ENCODE results near the gene RAC3.

Gene RAC3

DNA sequence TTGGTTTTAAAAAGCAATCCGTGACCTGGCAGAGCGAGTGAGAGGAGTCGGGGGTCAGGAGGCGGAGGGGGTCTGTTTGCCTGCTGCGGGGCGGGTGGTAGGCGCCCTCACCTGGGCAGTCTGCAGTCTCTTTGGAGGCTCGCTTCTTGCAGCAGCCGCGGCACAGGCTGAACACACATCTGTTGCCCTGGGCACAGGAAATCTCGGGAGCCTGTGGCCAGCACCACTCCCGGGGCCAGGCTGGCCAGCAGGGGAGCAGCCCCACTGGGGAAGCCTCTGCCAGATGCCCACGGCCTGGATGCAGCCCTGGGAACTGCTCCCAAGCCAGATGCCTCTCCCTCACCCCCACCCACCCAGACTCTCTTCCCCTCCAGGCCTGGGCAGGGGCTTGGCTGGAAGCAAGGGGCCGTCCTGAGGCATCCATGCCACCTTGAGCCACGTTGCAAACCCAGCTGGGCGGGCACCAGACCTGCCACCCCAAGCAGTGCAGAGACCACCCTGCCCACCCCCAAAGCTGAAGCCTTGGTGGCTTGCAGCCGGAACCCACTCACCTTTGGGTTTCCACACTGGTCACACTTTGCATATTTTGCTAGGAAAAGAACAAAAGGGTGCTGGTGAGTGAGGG lies 26.9 kb downstream of the RAC3 start:
- no peak for DNase-seq

DNA sequence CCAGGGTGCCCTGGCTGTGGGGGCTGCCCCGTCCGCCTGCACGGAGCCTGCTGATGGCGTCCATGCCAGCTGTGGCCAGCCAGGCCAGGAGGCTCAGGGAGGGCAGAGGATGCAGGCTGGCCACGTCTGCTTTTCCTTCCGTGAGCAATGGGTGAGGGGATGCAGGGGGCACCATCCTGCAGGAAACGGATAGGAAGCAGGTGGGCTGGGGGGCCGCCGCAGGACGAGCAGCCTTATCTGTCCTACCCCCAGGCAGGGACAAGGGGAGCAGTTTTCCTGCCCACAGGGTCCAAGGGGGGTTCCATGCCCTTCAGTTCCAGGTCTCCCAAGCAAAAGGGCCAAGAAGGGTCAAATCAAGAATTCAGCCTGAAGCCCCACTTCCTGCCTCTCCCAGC lies 27.4 kb downstream of the RAC3 start:
- DNase-seq, result no peak

DNA sequence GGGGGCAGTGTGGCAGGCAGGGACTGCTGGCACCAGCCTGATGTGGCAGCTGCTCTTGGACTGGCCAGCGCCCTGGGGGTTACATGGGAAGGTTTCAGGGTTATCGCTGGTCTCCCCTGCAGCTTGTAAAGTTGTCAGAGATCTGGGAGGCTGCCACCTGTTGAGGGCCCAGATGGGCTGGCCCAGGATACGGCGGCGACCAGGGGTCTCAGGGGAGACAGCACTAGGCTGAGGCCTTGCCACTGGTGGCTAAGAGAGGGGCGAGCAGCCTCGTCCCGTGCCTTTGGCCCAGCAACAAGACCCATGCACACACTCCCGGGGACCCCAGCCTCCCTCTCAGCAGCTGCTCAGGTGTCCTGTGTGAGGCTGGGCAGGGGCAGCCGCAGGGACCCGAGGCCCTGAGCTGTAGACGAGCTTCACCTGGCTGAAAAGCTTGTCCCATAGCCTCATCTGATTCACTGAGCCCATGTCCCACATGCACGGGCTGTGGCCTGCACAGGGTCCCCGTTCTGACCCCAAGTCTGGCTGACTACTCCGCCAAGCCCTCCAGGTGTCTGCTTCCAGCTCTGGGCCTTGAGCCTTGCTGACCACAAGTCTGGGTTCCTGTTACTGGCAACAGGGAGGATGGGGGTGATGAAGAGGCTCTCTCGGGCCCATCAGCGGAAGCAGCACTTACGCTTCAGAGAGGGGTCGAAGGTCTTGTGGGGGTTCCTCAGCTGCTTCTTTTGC lies 28.0 kb downstream of the RAC3 start:
- no peak for DNase-seq

DNA sequence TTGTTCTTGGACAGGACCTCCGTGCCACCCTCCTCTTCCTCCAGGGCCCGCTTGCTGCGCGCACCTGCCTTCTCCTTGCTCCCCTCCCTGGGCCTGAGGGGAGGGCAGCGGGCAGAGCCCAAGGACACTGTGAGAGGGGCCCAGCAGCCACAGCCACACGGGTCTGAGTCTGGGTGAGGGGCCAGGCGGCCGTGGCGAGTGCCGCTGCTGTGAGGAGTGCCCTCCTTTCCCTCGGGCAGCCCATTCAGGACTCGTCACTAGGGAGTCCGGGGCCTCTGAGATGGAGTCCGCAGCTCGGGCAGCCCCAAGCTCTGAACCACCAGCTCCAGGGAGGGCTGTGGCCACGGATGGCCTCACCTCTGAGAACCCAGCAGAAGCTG lies 28.5 kb downstream of the RAC3 start:
- no peak for DNase-seq

DNA sequence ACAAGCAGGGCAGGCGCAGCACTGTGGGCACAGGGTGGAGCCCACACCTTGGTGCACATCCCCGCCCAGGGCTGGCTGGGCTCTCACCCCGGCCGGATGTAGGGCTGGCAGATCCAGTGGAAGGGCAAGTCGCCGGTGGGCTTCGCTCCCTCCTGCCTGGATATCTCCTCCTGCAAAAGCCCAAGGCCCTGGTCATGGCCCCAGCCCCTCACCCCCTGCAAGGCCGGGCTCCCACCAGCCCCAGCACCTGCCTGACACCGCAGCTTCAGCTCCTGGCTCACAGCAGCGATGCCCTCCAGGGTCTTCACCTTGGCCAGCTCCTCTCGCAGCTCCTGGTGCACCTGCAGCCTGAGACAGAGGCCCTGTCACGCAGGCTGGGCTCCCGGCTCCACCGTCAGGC lies 29.1 kb downstream of the RAC3 start:
- no peak for DNase-seq

DNA sequence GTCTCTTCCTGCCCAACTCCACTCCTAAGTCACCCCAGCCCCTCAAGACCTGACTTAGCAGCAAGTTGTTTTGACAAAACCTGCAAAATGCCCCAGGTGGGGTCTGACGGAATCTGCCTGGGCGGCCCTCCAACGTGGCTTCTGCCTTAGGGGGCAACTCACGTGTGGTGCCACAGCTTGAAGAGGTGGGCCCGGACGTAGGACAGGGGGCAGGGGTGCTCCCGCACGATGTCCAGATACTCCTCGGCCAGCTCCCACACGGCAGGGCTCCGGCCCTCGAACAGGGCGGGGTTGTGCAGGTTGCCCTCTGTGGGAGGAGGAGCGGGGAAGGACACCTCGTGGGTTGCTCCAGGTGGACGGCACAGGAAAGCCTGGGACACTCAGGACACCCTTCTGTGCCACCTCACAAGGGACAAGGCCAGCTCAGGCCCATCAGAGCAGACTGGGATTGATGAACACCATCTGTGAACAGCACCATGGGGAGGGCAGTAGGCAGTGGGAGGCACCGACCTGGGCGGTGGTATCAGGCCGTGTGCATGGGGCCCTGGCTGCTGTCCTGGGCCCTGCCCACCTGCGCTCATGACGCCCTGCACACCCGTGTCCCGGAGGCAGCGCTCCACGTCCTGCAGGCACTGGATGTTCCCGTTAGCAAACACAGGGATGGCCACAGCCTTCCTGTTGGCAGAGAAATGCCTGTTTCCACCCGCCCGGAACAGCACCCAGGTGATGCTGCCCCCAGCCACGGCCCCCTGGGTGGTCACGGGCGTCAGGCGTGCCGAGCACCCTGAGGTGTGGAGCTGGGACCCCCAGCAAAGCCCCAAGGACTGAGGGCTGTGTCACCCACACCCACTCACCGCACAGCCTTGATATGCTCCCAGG lies 29.8 kb downstream of the RAC3 start:
- DNase-seq, result no peak

DNA sequence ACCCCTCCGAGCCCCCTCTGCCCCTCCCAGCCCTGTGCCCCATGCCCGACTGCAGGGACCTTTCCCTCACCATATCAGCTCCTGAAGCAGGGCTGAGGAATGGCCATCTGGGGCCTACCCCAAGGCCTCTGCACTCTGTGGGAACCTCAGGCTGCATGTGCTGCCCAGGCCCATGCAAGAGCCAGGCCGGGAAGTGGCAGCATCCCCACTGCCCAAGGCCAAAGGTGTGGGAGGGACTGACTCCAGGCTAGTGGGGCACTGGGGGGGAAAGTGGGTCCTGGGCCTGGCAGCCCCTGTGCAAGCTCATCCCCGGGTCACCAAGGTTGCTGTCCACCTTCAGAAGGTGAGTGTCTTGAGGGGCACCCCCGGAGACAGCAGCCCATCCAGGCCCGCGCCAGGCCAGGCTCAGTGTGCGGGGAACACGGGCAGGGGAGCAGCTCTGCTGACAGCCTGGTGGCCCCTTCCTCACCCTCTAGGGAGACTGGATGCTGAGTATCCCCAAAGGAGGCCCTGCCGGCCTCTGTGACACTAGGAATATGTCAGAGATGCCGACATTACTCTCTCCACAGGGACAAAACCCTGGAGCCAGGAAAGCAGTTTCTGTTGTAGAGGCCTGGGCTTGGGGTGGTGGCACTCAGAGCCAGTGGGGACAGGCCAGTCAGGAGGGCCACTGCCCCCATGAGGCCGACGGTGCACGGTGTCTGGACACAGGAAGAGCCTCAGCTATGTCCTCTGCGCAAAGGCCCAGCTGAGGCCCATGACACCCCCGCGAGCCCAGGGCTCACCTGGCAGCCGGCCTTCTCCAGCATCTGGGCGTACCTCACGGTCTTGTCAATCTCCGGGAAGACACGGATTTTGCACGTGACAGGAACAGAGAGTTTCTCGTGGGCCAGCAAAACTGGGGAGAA lies 30.9 kb downstream of the RAC3 start:
- DNase-seq, result no peak

DNA sequence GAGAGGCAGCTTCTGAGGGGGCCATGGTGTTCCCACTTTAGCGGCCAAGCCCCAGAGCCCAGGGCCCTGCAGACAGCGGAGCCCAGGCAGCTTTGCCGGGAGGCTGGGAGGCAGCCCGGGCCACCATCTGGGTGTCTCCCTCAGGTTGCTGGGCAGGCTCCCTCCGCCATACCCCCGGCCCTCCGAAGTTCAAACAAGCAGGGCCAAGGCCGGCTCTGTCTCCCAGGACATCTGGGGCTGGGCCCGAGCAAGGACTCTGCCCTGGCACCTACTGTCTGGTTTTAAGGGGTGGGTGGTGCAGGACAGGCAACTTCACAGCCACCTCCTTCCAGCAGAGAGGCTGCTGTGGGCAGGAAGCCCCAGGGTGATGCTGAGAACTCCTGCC lies 31.5 kb downstream of the RAC3 start:
- no peak for DNase-seq

DNA sequence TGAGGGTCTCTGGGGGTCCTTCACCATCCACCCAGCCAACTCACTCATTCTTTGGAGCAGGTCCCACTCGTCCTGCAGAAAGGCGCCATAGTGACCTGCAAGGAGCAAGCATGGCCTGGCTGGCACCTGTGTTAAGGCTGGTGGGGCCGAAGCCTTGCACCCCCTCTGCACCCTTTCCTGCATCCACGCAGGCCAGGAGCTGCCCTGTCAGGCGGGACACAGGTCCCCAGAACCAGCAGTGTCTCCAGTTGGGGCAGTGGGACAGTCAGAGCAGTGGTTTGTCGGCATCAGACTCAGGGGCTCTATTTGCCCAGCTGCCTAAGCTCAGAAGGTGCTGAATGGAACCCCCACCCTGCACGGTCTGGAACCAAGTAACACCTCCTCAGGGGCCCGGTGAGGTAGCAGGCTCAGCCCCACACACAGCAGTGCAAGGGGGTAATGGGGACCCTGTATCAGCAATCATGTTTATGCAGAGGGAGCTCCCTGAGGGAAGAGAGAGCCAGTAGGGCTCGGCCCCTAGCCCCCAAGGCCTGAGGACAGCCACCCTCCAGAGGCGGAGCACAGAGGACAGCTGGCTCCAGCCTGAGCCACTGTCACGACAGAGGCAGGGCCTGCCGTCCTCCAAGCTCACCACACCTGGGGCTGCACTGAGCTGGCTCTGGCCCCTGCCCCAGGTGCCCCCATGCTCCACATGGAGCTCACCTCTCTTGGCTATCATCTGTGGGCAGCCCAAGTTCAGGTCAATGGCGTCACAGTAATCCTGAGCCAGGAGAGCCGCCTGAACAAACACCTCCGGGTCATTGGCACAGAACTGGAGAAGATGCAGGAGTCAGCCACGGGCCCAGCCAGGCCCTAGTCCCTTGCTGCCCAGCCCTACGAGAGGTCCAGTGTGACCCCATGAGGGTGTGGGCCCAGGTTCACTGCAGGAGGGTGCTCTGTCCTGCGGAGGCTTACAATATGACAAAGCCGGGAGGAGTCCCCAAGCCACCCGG lies 32.2 kb downstream of the RAC3 start:
- no peak for DNase-seq

DNA sequence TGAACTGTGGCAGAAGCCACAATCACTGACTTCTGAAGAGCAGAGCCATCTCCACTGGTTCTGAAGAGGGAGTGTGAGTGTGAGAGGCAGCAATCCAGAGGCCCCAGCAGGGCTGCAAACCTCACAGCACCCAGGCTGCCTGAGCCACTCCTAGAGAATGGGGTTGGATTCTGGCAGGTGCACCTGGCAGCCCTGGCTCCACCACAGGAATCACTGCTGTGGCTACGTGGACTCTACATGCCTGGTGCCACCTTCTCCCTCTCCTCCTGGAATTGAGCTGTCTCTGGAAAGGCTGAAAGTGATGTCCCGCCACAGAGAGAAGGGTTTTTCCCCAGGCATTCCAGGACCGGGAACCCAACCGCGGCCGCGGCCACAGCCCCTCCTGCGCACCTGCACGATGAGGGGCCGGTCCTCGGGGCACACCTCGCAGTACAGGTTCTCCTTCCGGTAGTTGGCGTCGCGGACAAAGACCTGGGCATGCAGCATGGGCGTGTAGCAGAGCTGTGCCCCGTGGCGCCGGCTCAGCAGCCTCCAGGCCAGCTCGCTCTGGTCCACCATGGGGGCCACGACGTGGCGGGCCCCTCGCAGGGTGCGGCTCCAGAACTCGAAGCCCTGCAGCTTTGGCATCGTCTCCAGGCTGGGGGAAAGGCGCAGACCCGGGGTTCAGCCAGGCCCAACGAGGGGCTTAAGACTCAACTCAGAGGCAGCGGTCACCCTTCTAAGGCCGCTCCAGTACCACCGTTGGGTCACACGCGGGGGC lies 33.1 kb downstream of the RAC3 start:
- no peak for DNase-seq

DNA sequence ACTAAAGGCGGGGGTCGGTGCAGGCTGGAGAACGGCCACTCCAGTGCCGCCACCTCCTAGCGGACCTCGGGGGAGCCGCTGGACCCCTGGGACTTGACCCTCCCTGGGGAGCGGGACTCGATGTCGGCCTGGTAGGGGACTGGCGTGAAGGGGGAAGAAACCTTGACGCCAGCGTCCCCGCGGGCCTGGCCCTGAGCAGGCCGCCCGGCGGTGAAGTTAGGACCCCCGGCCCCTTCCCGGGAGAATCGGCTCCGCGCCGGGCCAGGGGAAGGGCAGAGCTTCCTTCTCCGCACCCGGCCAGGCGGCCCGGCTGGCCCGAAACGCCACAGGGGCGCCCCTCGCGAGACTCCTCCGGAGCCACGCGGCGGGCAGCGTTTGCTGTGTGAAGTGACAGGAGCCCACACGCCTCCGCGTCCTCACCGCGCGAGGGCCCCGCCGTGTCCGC lies 33.7 kb downstream of the RAC3 start:
- no peak for DNase-seq

DNA sequence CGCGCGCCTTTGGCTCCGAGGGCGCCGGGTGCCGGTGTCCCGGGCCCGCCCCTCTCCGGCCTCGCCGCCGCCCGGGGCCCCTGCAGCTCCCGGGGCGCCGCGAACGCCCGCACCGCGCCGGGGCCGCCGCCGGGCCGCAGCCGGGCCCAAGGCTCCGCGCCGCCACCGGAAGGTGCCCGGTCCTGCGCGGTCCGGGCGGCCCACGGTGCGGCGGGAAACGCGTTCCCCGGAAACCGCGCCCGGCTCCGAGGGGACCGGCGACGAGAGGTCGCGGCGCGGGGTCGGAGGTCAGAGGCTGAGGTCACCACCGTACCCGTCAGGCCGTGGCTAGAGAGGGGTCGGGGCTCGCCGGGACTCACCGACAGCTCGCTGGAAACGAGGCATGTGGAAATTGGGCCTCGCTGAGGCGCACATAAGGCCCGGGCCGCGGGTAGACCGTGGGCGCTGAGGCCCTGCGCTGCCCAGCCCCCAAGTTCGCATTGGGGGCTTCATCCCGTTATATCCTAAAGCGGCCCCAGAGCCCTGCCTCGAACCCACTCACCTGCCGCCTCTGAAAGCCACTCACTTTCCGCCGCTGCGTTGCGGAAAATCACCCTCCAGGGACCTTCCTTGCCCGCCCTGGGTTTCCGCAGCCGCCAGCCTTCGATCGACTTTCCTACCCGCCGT lies 34.3 kb downstream of the RAC3 start, which contains the start of gene DUS1L:
DUS1L (minus strand) TSS at position 167 of the 666 bp plus-strand sequence. CDS start 745 bp downstream, outside the sequence.
- no peak for DNase-seq

DNA sequence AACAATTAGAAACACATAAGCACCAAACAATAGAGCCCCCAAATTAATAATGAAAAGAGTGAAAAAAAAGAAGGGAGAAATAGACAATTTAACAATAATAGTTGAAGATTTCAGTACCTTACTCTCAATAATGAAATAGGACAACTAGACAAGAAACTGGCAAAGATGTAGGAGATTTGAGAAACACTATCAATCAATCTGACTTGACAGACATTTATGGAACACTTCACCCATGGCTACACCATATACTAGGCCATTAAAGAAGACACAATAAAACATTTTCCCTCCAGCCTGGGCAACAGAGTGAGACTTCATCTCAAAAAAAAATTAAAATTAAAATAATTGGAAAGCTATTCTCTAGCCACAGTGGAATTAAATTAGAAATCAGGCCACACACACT lies 39.1 kb downstream of the RAC3 start:
- no peak for DNase-seq

DNA sequence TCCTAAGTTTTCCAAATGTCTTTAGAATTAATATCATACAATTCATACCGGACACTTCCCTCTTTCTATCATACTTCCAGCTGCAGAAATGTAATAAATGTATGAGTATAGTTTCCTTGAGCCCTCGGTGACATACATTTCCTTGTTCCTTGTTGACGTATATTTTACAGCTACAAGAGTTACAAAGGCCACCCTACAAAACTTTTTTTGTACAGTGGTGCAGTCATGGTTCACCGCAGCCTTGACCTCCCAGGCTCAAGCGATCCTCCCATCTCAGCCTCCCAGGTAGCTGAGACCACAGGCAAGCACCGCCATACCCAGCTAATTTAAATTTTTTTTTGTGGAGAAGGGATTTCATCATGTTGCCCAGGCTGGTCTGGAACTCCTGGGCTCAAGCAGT lies 41.3 kb downstream of the RAC3 start:
- no peak for DNase-seq

DNA sequence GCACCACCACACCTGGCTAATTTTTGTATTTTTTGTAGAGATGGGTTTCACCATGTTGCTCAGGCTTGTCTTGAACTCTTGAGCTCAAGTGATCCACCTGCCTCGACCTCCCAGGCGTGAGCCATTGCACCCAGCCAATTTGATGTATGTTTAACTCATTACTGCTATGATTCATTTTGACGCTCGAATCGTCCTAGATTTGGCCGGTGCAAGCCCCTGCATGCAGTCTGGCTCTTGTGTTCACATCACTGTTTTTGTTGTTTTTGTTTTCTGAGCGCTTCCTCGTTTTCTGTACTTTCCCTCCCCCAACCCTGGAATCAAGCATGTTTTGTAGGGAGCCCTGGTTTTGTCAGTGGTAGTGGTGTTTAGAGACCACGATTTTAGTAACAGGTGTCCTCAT lies 42.0 kb downstream of the RAC3 start:
- no peak for DNase-seq

DNA sequence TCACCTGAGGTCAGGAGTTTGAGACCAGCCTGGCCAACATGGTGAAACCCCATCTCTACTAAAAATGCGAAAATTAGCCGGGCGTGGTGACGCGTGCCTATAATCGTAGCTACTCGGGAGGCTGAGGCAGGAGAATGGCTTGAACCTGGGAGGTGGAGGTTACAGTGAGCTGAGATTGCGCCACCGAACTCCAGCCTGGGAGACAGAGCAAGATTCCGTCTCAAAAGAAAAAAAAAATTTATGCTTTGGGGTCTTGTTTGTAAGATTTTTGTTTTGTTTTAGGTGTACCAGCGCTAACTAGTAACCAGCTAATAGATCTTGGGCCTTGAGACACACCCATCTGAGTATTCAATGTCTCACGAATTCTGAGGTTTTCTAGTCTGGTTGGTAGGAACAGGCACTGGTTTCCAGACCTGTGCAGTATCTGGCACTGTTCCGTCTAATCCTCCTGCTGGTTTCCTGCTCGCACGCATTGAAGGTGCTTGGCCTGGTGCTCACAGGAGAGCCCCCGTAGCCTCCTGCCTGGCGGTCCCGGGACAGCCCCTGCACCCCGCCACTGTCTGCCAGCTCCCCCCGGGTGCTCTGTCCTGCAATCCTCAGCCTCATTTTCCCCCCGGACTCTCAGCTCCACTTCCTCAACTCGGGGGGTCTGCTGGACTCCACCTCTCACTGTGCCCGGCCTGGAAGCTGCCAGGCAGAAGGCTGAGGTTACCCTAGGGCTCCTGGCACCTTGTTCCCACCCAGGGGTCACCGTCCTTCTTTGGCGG lies 44.7 kb downstream of the RAC3 start:
- no peak for DNase-seq

DNA sequence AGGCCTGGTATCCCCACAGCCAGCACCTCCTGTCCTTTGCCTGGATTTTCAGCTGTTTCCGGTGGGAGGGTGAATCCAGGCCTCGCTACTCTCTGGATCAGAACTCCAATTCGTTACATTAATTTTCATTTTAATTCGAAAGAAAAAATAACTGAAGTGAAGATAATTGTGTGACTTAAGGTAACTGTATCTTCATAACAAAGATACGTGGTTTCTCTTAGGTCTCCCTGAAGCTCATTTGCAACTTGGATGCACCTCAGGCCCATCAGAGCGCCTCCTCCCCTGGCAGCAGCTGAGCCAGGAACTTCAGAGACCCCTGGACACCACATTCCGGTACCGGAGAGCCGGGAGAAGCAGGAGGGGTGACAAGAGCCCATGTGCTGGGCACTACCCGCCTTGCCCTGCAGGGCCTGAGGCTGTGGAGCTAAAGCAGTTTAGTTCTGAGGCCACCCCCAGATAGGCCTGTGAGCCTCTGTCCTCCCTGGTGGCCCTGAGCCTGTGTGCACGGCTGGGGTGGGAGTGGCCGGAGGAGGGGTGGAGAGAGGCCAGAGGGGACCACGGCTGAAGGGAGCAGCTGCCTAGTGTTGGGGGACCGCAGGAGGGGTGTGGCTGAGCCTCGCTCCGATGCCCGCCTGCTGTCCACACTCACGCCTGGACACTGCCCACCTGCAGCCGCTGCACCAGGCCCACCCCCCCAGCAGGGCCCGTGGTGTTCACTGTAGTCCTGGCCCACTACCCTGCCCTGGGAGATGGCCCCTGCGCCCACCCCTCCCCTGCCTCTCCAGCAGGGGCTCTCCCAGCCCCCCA lies 45.5 kb downstream of the RAC3 start:
- DNase-seq, result no peak

DNA sequence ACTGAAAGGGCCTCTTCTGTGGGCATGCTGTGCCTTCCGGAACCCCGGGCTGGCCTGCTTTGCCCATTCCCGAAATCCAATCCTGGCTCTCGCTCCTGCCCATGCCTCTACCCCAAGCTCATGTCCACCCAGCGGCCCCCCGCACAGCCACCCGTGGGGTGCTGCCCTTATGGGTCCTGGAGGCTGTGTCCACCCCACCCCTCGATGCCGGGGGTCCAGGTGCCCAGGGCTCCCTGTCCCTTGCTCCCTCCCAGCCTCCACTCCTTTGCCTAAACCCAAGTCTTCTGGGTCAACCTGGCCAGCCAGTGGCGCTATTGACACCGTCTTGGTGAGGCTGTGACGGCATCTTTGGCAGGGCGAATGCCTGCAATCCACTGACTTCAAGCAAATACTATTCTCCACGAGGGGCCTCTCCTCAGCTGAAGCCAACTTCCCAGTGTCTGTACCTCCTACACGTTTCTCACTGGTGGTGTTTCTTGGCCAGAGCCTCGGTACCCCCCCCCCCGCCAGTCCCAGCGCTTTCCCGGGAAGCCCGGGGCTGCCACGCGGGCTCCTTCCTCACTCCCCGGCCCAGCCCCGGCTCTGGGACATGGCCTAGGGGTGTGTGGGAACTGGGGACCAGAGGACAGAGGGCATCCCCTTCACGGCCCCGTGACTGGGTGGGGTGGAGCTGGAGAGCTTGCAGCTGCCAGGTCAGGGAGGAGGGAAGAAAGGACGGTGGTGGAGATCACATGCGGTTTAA lies 46.3 kb downstream of the RAC3 start:
- DNase-seq, result no peak
